IPS-20b (cell line): ENCODE data around the gene ABTB1.

ENCODE experiments used
- H3K27ac ChIP-seq: one replicate; pipeline ENCODE4 v1.5.1; 2013; ENCODE audit warnings: low read length
- H3K27me3 ChIP-seq: 2 replicates; pipeline ENCODE4 v1.6.1; 2013; ENCODE audit warnings: mild to moderate bottlenecking, low read length, inconsistent platforms; ENCODE audit not compliant: insufficient read depth
- H3K36me3 ChIP-seq: 2 replicates; pipeline ENCODE4 v1.6.1; 2013; ENCODE audit warnings: low read depth, mild to moderate bottlenecking, inconsistent platforms, low read length, moderate library complexity; ENCODE audit not compliant: insufficient read depth
- H3K4me1 ChIP-seq: 2 replicates; pipeline ENCODE4 v1.6.1; 2013; ENCODE audit warnings: mild to moderate bottlenecking, control low read depth, inconsistent platforms, low read length, moderate library complexity; ENCODE audit not compliant: insufficient read depth
- H3K4me3 ChIP-seq: 2 replicates; pipeline ENCODE4 v1.5.1; 2013; ENCODE audit warnings: mild to moderate bottlenecking, low read length, inconsistent platforms
- H3K9ac ChIP-seq: 2 replicates; pipeline ENCODE4 v1.6.1; 2013; ENCODE audit warnings: low read depth, mild to moderate bottlenecking, inconsistent platforms, low read length, moderate library complexity
- H3K9me3 ChIP-seq: 2 replicates; pipeline ENCODE4 v1.6.1; 2013; ENCODE audit warnings: mild to moderate bottlenecking, low read depth, low read length, inconsistent platforms; ENCODE audit not compliant: insufficient read depth

Gene ABTB1

DNA sequence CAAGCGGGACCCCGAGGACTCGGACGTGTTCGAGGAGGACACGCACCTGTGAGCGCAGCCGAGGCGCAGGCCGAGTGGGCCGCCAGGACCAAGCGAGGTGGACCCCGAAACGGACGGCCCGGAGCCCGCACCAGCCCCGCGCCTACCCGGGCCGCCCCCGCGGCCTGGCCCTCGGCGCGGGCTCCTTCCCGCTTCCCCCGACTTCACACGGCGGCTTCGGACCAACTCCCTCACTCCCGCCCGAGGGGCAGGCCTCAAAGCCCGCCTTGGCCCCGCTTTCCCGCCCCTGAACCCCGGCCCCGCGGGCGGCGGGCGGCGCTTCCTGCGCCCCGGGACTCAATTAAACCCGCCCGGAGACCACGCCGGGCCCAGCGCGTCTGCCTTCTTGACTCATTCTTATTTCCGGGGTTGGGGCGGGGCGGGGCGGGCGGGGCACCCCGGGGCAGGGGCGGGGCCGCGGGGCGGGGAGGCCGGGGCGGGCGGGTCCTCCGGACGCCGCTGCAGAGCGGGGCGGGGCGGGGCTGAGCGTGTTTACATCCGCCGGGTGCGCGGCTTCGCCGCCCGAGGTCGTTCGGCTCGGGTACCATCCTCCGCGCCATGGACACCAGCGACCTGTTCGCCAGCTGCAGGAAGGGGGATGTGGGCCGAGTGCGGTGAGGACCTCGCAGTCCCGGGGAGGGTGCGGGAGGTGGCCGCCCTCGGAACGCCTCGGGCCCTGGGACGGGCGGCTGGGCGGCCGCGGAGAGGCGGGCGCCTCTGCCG is at the start of gene ABTB1:
Gene ABTB1, plus strand, starts transcription at position 524 of the 762 bp plus-strand sequence. Its CDS starts 74 bp downstream, at position 598.
- H3K9me3 ChIP-seq = no peaks in the 10 kb centered on the region
- H3K4me3 ChIP-seq = peak within 1 kb of the TSS; percentile 76
- H3K27me3 ChIP-seq = peaks cover 27% of the 10 kb centered on the region
- no peaks in the 10 kb centered on the region for H3K36me3 ChIP-seq
- peak within 1 kb of the TSS; percentile 69; the same call in 1 of the 2 replicates for H3K9ac ChIP-seq
- H3K27ac ChIP-seq = no peak within 1 kb of the TSS
- no peaks in the 10 kb centered on the region for H3K4me1 ChIP-seq

GRCh38 chr3:127624063-127624462 is 48.7 kb upstream of the ABTB1 start:
- Histone ChIP-seq H3K4me3 (no peak overlapping the region), H3K9ac (no peak overlapping the region), H3K27ac (no peak overlapping the region), H3K27me3 (peaks cover 33% of the 10 kb centered on the region), H3K9me3 (peaks cover 7% of the 10 kb centered on the region; the same call in 1 of the 2 replicates), H3K4me1 (no peaks in the 10 kb centered on the region), H3K36me3 (peaks cover 42% of the 10 kb centered on the region)

- Histone ChIP-seq H3K4me1 (no peaks in the 10 kb centered on the region), H3K27me3 (peaks cover 48% of the 10 kb centered on the region), H3K9ac (no peak overlapping the region), H3K4me3 (no peak overlapping the region), H3K27ac (no peak overlapping the region), H3K36me3 (peaks cover 24% of the 10 kb centered on the region), H3K9me3 (peaks cover 7% of the 10 kb centered on the region; the same call in 1 of the 2 replicates)
These were observed 46.9 kb upstream of the ABTB1 start for GRCh38 chr3:127625821-127626220.

- H3K4me1 ChIP-seq = no peaks in the 10 kb centered on the region; the same call in 1 of the 2 replicates
- no peaks in the 10 kb centered on the region for H3K36me3 ChIP-seq
- H3K27me3 ChIP-seq = peaks cover 51% of the 10 kb centered on the region
- no peak overlapping the region for H3K9ac ChIP-seq
- peaks cover 7% of the 10 kb centered on the region; the same call in 1 of the 2 replicates for H3K9me3 ChIP-seq
- H3K27ac ChIP-seq = no peak overlapping the region
- no peak overlapping the region for H3K4me3 ChIP-seq
These were observed 44.3 kb upstream of the ABTB1 start for GRCh38 chr3:127628426-127628787.

DNA sequence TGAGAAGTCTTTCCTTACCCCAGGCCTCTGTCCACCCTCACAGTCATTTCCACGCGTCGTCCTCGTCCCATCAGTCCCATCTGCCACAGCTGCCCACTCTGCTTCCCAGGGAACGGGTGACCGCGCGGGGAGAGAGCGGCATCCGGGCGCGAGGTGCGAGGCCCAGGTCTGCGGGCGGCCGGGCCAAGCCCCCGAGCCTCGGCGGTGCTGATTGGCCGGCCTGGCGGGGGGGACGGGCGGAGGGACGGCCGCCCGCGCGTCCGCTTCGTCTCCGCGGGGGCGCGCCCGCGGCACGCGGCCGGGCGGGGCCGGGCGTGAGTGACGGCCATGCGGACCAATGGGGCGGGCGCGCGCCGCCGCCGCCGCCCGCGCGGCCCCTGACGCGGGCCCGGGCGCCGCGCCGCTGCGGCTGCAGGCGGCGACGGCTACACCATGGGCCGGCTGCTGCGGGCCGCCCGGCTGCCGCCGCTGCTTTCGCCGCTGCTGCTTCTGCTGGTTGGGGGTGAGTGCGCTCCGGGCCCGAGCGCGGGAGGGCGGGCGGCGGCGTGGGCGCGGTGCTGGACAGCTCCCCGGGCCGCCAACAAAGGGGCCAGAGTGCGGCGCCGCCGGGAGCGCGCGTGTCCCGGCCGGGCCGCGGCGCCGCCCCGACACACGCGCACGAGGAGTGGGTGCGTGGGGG is 43.8 kb upstream of the ABTB1 start, which contains the start of gene PODXL2:
Gene PODXL2, plus strand, starts transcription at position 398 of the 679 bp plus-strand sequence. Its CDS starts 35 bp downstream, at position 433.
- Histone ChIP-seq H3K9me3 (peaks cover 7% of the 10 kb centered on the region; the same call in 1 of the 2 replicates), H3K4me1 (no peaks in the 10 kb centered on the region; the same call in 1 of the 2 replicates), H3K27ac (no peak within 1 kb of the TSS), H3K4me3 (peak within 1 kb of the TSS; percentile 65), H3K27me3 (peaks cover 51% of the 10 kb centered on the region), H3K9ac (no peak within 1 kb of the TSS), H3K36me3 (no peaks in the 10 kb centered on the region)

- Histone ChIP-seq H3K4me1 (no peaks in the 10 kb centered on the region; the same call in 1 of the 2 replicates), H3K27ac (no peak overlapping the region), H3K4me3 (peak overlapping the region; percentile 65), H3K9ac (no peak overlapping the region), H3K36me3 (no peaks in the 10 kb centered on the region), H3K9me3 (peaks cover 7% of the 10 kb centered on the region; the same call in 1 of the 2 replicates), H3K27me3 (peaks cover 51% of the 10 kb centered on the region)
These were observed 43.0 kb upstream of the ABTB1 start for GRCh38 chr3:127629467-127630403.

GRCh38 chr3:127630811-127631714 is 41.7 kb upstream of the ABTB1 start:
- H3K27me3 ChIP-seq = peaks cover 45% of the 10 kb centered on the region
- H3K9me3 ChIP-seq = peaks cover 7% of the 10 kb centered on the region; the same call in 1 of the 2 replicates
- H3K9ac ChIP-seq = no peak overlapping the region
- no peaks in the 10 kb centered on the region; the same call in 1 of the 2 replicates for H3K4me1 ChIP-seq
- no peaks in the 10 kb centered on the region for H3K36me3 ChIP-seq
- no peak overlapping the region for H3K27ac ChIP-seq
- no peak overlapping the region for H3K4me3 ChIP-seq

DNA sequence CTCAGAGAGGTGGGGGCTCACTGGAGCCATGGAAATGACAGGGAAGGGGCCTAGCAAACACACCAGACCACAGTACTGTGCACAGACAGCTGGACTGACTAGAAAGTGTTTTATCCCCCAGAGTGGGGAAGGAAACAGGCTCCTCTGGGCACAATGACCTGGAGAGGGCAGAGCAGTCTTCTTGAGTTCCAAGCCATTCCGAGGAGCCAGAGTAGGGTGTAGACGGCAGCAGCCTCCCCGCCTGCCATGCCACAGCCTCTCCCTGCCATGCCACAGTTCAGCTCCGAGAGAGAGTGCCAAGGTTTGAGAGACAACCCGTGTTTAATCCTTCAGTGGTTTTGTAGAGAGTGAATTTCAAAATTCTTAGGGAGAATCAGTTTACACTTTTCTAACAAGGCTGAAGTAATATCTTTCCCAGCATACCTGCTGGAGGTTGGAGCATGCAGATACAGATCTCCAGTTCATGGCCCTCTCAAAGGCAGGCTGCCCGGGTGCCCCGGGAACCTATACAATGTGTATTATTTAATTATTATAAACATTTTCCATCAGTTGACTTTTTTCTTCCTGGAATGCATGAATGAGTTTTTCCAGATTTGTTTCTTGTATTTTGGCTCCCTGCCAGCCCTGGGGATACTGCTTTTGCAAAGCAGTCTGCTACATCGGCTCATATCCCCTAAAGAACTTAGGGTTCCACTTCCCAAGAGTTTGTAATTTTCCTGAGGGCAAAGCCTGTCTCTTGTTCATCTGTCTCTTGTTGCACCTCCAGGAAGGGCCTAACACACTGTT is 40.5 kb upstream of the ABTB1 start:
- H3K4me1 ChIP-seq = no peaks in the 10 kb centered on the region; the same call in 1 of the 2 replicates
- no peak overlapping the region for H3K27ac ChIP-seq

GRCh38 chr3:127634653-127635052 is 38.1 kb upstream of the ABTB1 start:
- Histone ChIP-seq H3K27ac (no peak overlapping the region), H3K4me3 (no peak overlapping the region), H3K9ac (no peak overlapping the region), H3K36me3 (0 out of 2 replicates have a peak, but pooled peaks cover 4% of the 10 kb centered on the region), H3K9me3 (no peaks in the 10 kb centered on the region), H3K27me3 (peaks cover 14% of the 10 kb centered on the region), H3K4me1 (no peaks in the 10 kb centered on the region; the same call in 1 of the 2 replicates)

More for the DNA sequence above, 40.5 kb upstream of the ABTB1 start:
- Histone ChIP-seq H3K9ac (no peak overlapping the region), H3K36me3 (no peaks in the 10 kb centered on the region), H3K9me3 (peaks cover 7% of the 10 kb centered on the region; the same call in 1 of the 2 replicates), H3K27me3 (peaks cover 34% of the 10 kb centered on the region), H3K4me3 (no peak overlapping the region)

- Histone ChIP-seq H3K4me1 (no peaks in the 10 kb centered on the region; the same call in 1 of the 2 replicates), H3K27ac (no peak overlapping the region), H3K27me3 (no peaks in the 10 kb centered on the region), H3K36me3 (0 out of 2 replicates have a peak, but pooled peaks cover 8% of the 10 kb centered on the region), H3K9me3 (no peaks in the 10 kb centered on the region), H3K4me3 (no peak overlapping the region), H3K9ac (no peak overlapping the region)
These were observed 35.2 kb upstream of the ABTB1 start for GRCh38 chr3:127637546-127637945.
